Measurements from ENCODE around the gene MADCAM1.

The MADCAM1 gene

DNA sequence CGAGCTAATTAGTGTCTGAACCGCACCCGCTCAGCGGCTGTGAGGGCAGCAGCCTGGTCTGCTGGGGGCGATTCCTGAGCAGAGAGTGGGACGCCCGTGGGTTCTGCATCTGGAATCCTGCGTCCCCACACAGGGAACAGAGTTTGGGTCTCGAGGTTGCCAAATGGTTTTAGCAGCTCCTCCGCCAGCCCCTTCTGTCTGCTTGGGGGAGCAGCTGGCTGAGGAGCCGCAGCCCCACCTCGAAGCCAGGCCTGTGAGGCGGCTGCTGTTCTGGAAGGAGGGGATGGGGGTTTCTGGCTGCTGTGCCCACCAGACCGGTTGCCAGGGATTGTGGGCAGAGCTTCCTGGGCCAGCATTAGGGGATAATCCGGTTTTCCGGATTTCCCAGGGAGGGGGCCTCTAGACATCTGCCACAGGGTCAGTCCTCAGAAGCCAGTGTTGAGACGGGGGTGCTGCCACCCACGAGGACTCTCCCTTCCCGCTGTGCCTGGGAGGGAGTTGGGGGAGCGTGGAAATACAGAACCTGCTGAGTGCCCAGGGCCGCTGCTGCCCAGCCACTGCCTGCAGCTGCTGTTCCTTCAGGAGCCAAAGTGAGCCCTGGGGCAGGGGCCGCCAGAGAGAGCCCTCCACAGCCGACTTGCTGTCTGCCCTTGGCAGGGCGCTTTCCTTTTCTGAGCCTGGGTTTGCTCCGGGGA, 37.2 kb downstream of the MADCAM1 start:
- DNase-seq, result peak; percentile 58

DNA sequence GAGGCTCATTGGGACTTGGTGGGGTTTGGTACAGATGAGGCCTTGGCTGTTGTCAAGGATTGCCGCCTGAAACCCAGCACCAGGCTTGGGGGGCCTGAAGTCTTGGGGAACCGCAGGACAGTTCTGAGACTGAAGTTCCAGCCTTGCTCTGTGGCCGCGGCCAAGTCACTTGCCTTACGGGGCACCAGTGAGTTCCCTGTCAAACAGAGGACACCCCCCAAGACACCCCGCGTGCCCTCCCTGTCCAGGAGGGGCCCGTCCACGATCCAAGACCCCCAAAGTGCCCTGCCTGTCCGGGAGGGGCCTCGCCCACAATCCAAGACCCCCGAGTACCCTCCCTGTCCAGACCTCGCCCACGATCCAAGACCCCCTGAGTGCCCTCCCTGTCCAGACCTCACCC, 37.8 kb downstream of the MADCAM1 start:
- DNase-seq, result no peak

DNA sequence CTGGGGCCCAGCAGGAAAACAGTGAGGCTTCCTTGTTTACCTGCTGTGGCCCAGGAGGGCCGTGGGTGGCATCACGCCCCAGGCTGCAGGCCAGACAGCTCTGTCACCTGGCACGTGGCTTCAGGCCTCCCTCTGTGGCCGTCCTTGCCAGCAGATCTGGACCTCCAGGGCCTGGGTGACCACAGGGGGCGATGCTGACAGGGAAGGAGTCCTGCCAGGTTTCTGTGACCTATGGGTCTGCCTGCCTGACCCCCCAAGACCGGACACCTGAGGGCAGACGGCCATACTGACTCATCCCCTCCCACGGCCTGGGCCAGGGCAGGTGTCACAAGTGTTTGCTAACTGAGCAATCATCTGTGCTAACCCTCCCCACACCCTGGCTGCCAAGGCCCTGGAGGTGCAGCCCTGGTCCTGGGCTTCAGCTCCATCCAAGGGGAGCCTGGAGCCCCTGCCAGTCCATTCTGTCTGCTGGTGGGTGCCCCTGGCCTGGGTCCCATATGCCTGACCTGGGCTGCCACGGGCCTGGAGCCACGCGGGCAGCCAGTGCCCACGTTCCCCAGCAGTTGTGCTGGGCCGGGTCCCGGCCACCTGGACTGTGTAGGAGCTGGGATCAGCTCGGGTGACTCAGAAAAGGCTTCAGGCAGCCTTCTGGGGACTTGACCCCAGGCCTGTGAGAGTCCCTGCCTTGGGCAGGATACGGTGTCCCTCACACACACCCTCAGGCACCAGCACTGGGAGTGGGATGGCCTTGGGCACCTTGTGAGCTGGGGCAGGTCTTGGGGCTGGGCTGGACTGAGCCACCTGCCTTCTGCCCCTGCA, 38.9 kb downstream of the MADCAM1 start:
- DNase-seq, result no peak

DNA sequence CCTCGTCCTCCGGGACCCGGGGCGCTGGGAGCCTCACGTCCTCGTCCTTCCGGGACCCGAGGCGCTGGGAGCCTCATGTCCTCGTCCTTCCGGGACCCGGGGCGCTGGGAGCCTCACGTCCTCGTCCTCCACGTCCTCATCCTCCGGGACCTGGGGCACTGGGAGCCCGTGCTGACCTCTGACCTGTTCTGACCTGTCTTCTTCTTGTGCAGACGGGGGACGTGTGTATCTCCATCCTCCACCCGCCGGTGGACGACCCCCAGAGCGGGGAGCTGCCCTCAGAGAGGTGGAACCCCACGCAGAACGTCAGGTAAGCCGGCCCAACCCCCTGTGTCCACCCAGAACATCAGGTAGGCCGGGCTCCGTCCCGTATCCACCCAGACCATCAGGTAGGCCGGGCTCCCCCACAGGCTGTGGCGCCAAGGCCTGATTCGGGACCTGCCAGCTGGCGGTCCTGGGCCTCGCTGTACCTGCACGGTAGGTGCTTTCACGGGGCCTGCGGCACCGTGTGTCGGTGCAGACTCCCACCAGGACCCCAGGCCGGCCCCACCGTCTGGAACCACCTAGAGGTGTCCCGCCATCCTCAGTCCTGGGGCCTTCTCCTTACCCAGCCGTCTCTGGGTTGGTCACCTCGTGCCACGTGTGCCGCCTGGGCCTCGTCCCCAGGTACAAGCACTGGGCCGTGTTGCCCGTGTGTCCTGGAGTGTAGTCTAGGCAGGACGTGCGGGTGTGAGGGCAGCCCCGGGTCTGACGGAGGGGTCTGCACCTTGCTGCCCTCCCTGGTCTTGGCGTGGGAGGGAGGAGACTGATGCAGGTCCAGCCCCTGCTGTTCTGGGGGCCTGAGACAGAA, 40.0 kb downstream of the MADCAM1 start:
- DNase-seq, result no peak

DNA sequence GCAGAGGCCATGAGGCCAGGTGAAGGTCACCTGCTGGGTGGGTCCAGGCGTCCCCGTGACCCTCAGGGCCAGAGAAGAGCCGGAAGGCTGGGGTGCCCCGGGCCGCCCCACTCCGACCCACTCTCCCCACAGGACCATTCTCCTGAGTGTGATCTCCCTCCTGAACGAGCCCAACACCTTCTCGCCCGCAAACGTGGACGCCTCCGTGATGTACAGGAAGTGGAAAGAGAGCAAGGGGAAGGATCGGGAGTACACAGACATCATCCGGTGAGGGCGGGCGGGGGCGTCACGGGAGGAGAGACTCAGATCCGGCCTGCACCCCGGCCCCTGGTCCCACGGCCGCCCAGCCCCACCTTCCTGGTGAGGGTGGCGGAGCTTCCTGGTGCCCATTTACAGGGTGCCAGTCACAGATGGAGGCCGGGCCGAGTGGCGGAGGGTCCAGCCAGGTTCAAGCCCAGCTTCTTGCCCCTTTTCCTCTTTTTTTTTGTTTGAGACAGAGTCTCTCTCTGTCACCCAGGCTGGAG, 40.7 kb downstream of the MADCAM1 start:
- DNase-seq, result no peak

DNA sequence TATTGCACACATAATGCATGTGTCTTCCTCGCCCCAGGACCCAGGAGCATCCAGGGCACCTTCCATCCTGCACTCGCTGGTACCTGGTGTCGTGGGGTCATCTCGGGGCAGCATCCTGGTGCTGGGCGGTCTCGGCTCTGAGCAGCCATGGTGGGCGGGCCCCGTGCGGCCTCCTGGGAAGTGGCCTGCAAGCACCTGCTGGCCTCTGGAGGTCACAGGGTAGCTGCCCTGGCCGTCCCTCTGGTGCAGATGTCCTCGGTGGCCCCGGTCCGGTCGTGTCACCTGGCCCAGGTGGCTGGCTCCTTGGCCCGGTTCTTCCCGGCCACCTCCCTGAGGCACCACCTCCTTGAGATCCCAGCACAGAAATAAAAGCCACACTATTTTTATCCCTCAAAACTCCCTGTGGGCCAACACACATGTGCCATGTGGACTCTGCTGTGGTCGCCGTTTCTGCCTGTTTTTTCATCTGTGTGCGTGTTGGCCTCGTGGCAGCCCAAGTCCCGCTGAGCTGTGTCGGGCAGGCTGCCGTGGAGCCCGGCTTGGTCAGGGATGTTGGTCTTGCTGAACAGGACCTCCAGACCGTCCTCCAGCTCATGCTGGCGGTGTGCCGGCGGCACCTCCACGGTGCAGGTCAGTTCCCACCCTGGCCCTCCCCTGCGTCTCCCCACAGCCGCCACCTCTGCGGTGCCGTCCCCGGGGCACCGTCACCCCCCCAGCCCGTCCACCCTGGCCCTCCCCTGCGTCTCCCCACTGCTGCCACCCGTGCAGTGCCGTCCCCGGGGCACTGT, 42.5 kb downstream of the MADCAM1 start:
- DNase-seq, result no peak

DNA sequence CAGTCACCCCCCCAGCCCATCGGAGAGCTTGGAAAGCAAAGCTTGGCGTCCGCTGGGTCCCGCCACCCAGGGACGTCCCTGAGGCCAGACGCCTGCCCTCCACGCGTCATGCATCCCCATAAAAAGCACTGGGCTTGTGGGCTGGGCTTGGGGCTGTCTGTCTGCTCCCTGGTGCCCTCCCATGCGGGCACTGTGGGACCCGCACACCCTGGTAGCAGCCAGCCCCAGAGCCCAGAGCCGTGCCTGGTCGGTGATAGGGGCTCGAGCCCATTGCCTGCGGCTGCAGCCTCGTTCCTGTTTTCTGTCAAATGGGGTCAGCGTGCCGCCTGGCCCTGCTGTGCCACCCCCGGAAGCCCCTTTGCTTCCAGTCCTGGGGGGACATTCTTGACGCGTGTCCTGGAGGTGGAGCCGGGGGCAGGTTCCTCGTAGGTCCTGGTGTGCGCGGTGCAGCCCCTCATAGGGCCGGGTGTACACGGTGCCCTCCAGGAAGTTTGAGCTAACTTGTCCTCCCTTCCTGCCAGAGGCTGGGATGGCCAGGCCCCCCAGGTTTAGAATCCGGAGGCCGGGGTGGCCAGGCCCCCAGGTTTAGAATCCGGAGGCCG, 43.2 kb downstream of the MADCAM1 start:
- no peak for DNase-seq

DNA sequence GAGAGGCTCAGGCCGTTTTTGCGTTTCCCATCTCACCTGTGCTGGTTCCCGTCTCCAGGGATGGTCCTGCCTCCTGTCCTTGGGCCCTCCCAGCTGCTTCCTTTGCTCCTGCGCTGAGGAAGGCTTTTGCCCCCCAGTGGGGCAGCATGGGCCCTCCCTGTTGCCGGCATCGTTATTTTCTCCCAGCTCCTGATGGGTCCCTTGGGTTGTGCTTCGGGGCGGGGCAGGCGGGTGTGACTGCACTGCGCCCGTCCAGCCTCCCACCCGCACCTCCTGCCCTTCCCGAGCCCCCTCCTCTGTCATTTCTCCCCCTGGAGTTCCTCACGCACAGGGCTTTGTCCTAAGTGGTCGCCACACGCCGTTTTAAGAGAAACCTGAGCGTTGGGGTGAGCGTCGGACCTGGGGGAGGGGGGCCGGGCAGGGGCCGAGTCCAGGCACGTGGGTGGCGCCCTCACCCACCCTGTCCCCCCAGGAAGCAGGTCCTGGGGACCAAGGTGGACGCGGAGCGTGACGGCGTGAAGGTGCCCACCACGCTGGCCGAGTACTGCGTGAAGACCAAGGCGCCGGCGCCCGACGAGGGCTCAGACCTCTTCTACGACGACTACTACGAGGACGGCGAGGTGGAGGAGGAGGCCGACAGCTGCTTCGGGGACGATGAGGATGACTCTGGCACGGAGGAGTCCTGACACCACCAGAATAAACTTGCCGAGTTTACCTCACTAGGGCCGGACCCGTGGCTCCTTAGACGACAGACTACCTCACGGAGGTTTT, 44.8 kb downstream of the MADCAM1 start:
- no peak for DNase-seq

DNA sequence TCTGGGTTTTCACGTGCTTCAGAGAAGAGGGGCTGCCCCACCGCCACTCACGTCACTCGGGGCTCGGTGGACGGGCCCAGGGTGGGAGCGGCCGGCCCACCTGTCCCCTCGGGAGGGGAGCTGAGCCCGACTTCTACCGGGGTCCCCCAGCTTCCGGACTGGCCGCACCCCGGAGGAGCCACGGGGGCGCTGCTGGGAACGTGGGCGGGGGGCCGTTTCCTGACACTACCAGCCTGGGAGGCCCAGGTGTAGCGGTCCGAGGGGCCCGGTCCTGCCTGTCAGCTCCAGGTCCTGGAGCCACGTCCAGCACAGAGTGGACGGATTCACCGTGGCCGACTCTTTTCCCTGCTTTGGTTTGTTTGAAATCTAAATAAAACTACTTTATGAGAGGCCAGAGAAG, 45.4 kb downstream of the MADCAM1 start:
- DNase-seq, result no peak

DNA sequence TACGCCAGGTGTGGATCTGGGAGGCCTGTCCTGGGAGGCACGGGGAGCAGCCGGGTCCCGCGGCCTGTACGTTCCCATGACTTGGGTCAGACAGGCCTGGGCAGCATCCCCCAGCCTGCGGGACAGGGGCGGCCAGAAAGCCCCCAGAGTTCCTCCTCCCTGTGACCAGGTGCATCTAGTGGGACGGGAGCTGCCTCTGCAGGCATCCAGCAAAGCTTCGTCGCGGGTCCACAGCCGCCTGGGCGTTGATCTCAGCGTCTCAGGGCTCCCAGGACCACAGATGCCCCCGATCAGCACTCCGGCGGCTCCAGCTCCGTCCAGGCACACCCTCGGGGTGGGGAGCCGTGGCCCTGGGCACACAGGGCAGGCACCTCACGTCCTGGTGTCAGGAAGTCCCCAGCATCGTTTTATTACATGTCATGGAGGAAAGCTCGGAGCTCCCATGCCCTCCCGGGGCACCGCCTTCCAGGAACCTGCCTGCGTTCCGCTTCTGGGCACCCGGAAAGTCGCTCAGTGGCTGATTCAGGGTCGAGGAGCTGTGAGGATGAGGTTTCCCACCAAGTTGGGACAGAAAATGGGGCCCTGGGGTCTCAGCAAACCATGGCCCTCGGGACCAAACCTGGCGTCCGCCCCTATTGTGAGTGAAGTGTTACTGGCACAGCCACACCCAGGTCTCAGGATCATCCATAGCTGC, 46.0 kb downstream of the MADCAM1 start:
- DNase-seq, result no peak

DNA sequence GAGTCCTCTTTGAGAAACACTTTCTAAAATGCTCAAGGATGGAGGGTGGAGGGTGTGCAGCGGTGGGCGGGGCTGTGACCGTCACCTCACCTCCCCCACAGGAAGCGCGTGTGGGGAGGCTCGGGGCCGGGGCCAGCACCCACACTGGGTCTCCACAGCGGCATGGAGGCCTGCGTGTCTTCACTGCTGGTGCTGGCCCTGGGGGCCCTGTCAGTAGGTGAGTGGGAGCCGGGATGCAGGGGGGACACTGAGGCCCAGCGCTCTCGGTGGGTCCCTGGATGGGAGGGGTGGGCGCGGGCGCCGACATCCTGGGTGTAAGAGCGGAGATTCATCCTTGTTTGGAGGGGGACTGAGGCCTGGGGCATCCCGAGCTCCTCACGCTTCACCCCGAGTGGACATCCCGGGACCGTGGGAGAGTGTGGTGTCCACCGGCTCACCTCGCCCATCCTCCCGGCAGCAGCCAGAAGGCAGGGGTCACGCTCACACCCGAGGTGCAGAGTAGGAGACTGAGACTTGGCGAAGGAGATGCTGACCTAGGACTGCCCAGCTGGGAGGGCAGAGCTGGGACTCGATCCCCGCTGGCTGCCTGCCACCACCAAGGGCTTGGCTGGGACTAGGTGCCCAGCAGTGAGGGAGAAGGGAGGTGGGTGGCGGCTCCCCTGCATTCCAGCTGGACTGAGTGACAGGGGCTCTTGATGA, 47.8 kb downstream of the MADCAM1 start, which contains the start of gene GZMM:
TSS of gene GZMM (plus strand) at position 144 of the 699 bp plus-strand sequence. CDS start at position 163, 19 bp downstream.
- no peak for DNase-seq

DNA sequence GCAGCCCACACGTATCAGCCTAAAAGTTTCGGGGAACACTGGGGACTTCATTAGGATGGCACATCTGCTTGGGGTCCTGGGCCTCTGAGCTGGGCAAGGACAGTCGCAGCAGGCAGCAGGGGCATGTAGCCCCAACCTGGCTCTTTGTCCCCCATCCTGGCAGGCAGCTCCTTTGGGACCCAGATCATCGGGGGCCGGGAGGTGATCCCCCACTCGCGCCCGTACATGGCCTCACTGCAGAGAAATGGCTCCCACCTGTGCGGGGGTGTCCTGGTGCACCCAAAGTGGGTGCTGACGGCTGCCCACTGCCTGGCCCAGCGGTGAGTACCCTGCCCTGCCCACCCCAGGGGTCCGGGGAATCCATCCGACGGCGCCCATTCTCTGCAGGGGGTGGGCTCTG, 50.8 kb downstream of the MADCAM1 start:
- no peak for DNase-seq

DNA sequence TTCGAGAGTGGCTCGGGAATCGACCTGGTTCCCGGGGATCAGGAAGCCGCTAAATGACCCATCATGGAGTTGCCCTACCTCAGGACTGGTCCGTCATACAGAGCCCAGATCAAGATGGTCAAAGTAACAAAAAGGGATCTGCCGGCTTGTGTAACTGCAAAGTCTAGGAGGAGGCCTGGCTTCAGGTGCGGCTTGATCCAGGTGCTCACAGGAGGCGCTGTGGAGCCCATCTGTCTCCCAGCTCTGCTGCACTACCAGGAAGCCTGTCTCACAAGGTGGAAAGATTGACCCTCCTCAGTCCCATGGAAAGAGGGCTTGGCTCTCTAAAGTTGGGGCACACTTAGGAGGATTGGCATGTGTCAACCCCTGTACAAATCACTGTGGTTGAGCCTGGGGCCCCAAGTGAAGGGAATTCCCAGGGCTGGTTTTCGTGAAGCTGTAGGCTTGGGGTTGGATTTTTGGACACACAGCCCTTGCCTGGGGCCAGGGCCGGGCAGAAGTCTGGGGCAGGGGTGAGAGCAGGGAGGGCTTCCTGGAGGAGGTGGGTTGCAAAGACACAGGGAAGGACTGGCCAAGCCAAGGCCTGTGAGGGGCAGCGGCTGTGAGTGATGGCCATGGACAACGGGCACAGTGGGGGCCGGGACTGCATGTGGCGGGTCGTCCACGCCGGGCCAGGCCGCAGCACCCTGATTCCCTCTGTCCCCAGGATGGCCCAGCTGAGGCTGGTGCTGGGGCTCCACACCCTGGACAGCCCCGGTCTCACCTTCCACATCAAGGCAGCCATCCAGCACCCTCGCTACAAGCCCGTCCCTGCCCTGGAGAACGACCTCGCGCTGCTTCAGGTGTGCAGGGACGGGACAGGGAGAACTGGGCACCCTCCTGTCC, 51.8 kb downstream of the MADCAM1 start:
- DNase-seq, result no peak

DNA sequence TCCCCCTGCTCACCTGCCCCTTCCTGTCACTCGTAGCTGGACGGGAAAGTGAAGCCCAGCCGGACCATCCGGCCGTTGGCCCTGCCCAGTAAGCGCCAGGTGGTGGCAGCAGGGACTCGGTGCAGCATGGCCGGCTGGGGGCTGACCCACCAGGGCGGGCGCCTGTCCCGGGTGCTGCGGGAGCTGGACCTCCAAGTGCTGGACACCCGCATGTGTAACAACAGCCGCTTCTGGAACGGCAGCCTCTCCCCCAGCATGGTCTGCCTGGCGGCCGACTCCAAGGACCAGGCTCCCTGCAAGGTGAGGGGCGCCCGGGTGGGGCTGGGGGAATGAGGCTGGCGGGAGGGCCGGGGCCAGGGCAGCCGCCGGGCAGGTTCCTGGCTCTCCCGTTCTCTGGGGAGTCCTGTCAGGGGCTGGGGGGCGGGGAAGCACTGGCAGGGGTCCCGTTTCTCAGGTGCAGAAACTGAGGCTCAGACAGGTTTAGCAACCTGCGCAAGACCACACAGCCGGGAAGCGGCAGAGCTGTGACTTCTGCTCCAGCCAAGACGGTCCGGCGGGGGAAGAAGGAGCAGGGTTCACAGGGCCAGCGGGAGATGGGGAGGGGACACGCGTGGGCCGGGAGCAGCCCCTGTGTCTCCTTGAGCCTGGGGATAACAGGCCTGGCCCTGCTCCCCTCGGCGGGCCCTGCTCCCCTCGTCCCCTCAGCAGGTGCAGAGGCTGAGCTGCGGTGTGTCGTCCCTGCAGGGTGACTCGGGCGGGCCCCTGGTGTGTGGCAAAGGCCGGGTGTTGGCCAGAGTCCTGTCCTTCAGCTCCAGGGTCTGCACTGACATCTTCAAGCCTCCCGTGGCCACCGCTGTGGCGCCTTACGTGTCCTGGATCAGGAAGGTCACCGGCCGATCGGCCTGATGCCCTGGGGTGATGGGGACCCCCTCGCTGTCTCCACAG, 52.9 kb downstream of the MADCAM1 start:
- DNase-seq, result no peak

DNA sequence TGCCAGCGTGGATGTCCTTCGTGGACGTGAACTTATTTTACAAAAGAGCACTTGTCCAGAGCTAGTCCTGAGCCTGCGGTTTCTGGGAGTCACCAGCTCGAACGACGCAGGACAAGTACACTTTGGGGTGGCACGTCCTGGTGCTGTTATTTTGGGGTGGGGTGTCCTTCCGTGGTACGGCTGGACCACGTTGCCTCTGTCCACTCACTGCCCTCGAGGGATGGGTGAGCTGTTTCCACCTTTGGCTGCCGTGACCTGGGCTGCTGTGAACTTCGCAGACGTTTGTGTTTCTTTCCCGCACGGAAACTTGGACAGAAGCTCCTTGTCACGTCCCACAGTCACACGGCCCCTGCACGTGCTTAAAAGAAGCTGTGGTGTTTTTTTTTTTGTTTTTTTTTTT, 58.5 kb downstream of the MADCAM1 start:
- DNase-seq, result no peak
